Naive thymus-derived CD4-positive, alpha-beta T cell (primary cell): Measurements from ENCODE around the gene OLFML2A. TPM values are rescaled to one million over a fixed set of nuclear protein-coding genes. Genes with fewer than 3 reads are reported as not detected.

ENCODE experiments used
- ATAC-seq: fragments of 150-1000 bp; cut with Tn5 transposase; 2 replicates; pipeline ENCODE4 v1.10.0; 2021; ENCODE audit warnings: mild to moderate bottlenecking, moderate library complexity
- CTCF ChIA-PET: fragments of 350-600 bp; sonication (Branson Sonifier 250); formaldehyde crosslinking; loops from one replicate; lab custom pipeline; 2021; ENCODE audit warnings: antibody characterized with exemption; lab: Charles Lee
- POLR2A ChIA-PET: fragments of 350-600 bp; sonication (Branson Sonifier 250); formaldehyde crosslinking; loops from one replicate; lab custom pipeline; 2021; ENCODE audit warnings: antibody characterized with exemption, inconsistent platforms; lab: Charles Lee
- DNase-seq, 9 donors: peaks; one replicate each; pipeline versions ENCODE4 v3.0.0 to v3.0.0-alpha.2; 2020 to 2022; ENCODE audit warnings: mixed read lengths in 1 of 9
- H3K27ac ChIP-seq: one replicate; pipeline ENCODE4 v1.7.0; 2013; ENCODE audit warnings: mild to moderate bottlenecking, low read depth, low read length, moderate library complexity
- H3K27me3 ChIP-seq, 2 donors: one replicate each; pipeline ENCODE4 v1.7.0; 2013; ENCODE audit warnings: low read length in 2 of 2, mild to moderate bottlenecking in 2 of 2, moderate library complexity in 2 of 2; ENCODE audit not compliant: control insufficient read depth in 2 of 2, insufficient read depth in 2 of 2
- H3K36me3 ChIP-seq, 3 experiments: 1 replicate in 2 of 3; 2 replicates in 1 of 3; pipeline ENCODE4 v1.7.0; 2013; ENCODE audit warnings: low read length in 3 of 3, mild to moderate bottlenecking in 3 of 3, moderate library complexity in 1 of 3; ENCODE audit not compliant: insufficient read depth in 3 of 3, control insufficient read depth in 2 of 3
- H3K4me1 ChIP-seq, 2 donors: one replicate each; pipeline ENCODE4 v1.7.0; 2013; ENCODE audit warnings: low read length in 2 of 2, mild to moderate bottlenecking in 2 of 2, moderate library complexity in 1 of 2; ENCODE audit not compliant: control insufficient read depth in 2 of 2, insufficient read depth in 2 of 2
- H3K4me3 ChIP-seq: 2 replicates; pipeline ENCODE4 v1.7.0; 2013; ENCODE audit warnings: mild to moderate bottlenecking, low read length
- H3K9me3 ChIP-seq, 3 experiments: 1 replicate in 2 of 3; 2 replicates in 1 of 3; pipeline ENCODE4 v1.7.0; 2013; ENCODE audit warnings: low read length in 3 of 3; ENCODE audit not compliant: control insufficient read depth in 2 of 3
- H3K27ac Mint-ChIP-seq, 9 donors: one replicate each; pipeline ENCODE4 v1.8.0; 2020 to 2022; ENCODE audit warnings: mixed read lengths in 9 of 9, mild to moderate bottlenecking in 8 of 9, moderate library complexity in 5 of 9, inconsistent platforms in 2 of 9
- H3K27me3 Mint-ChIP-seq, 5 donors: one replicate each; pipeline ENCODE4 v1.8.0; 2021 to 2022; ENCODE audit warnings: mixed read lengths in 5 of 5, mild to moderate bottlenecking in 1 of 5
- H3K36me3 Mint-ChIP-seq, 5 donors: one replicate each; pipeline ENCODE4 v1.8.0; 2020 to 2022; ENCODE audit warnings: mixed read lengths in 5 of 5, mild to moderate bottlenecking in 3 of 5, inconsistent platforms in 1 of 5
- H3K4me1 Mint-ChIP-seq, 7 donors: one replicate each; pipeline ENCODE4 v1.8.0; 2020 to 2022; ENCODE audit warnings: mixed read lengths in 7 of 7, mild to moderate bottlenecking in 3 of 7, inconsistent platforms in 1 of 7
- H3K4me3 Mint-ChIP-seq, 10 donors: one replicate each; pipeline ENCODE4 v1.8.0; 2020 to 2022; ENCODE audit warnings: mild to moderate bottlenecking in 10 of 10, mixed read lengths in 10 of 10, moderate library complexity in 6 of 10, inconsistent platforms in 2 of 10
- H3K9me3 Mint-ChIP-seq, 11 donors: one replicate each; pipeline ENCODE4 v1.8.0; 2020 to 2022; ENCODE audit warnings: mixed read lengths in 11 of 11, mild to moderate bottlenecking in 4 of 11, inconsistent platforms in 1 of 11, moderate library complexity in 1 of 11
- intact Hi-C, 2 donors: fragments of 100-400 bp; cut with micrococcal nuclease; formaldehyde crosslinking; loops; one replicate each; pipeline ENCODE4 v1.15.1; 2023
- polyA plus RNA-seq, 2 donors: library from polyadenylated mRNA; unstranded; fragments of 300-500 nt; fragmentation: Illumina TruSeq; gene quantifications; one replicate each; pipeline ENCODE4 v1.2.3, GENCODE V29; 2021
- total RNA-seq, 6 experiments: library from RNA in 5 of 6; stranded (reverse) in 5 of 6; gene quantifications; 1 replicate in 5 of 6; 2 replicates in 1 of 6; pipeline ENCODE4 v1.2.3 and lab custom pipeline; 2021 to 2026

OLFML2A gene
- total and polyA plus RNA-seq, 7 experiments from 2014 or later, result 0.51 TPM; not detected in 6

GRCh38 chr9:124853605-124854143 lies 76.7 kb downstream of the OLFML2A start:
- Mint-ChIP-seq H3K4me1 (peaks cover 4 to 18% (median 6%) of the 10 kb centered on the region in 7 donors), H3K4me3 (peak overlapping the region in 9 of 10 donors; percentile 54 to 75 (median 67)), H3K9me3 (no peaks in the 10 kb centered on the region), H3K36me3 (peaks cover 0 to 9% (median 0%) of the 10 kb centered on the region in 5 donors), H3K27ac (no peak overlapping the region), H3K27me3 (peaks cover 5 to 11% (median 9%) of the 10 kb centered on the region in 5 donors)
- intact Hi-C loops, result loop anchor here (1.0 to 10.0 kb wide), 13 partner anchors 9 to 1586 kb away; partner anchors contain the start of genes ARPC5L (in 1 of the 2), PSMB7 (in 1 of the 2), SCAI (in 1 of the 2) and STRBP (in 1 of the 2)
- POLR2A ChIA-PET, result interaction anchor here (0.6 to 2.9 kb wide), 4 partner anchors 8 to 392 kb away, joined by 3 to 14 read pairs (median 6); partner anchors contain the start of genes ARPC5L, NR6A1 and RPL35
- H3K36me3 ChIP-seq, result peaks cover 0 to 24% (median 6%) of the 10 kb centered on the region in 3 experiments
- ATAC-seq (no peak), DNase-seq (no peak)
- CTCF ChIA-PET, result interaction anchor here (0.8 to 5.4 kb wide), 9 partner anchors 16 to 237 kb away, joined by 3 to 66 read pairs (median 3); partner anchors contain the start of genes NR6A1 and OLFML2A
- peak overlapping the region; percentile 46 for H3K27ac ChIP-seq
- no peaks in the 10 kb centered on the region for H3K9me3 ChIP-seq
- H3K27me3 ChIP-seq, result no peaks in the 10 kb centered on the region
- H3K4me3 ChIP-seq, result no peak overlapping the region
- peaks cover 8% of the 10 kb centered on the region in 2 donors for H3K4me1 ChIP-seq

GRCh38 chr9:124854161-124854560 lies 77.2 kb downstream of the OLFML2A start:
- POLR2A ChIA-PET, result interaction anchor here (0.9 to 2.9 kb wide), 4 partner anchors 7 to 388 kb away, joined by 3 to 14 read pairs (median 5); partner anchors contain the start of genes ARPC5L, NR6A1 and RPL35

GRCh38 chr9:124854822-124855221 lies 77.9 kb downstream of the OLFML2A start:
- H3K9me3 Mint-ChIP-seq, result no peaks in the 10 kb centered on the region
- peak overlapping the region in 3 of 10 donors; percentile 20 to 43 (median 40) for H3K4me3 Mint-ChIP-seq
- ChIA-PET CTCF (interaction anchor here (1.5 to 5.4 kb wide), 2 partner anchors 39 to 81 kb away, joined by 3 to 66 read pairs; partner anchors contain the start of genes NR6A1 and OLFML2A), POLR2A (interaction anchor here (1.1 kb wide), 1 partner anchor 37 kb away, joined by 3 read pairs; no protein-coding TSS in a partner anchor)
- H3K4me1 Mint-ChIP-seq, result peaks cover 5 to 23% (median 11%) of the 10 kb centered on the region in 7 donors
- peaks cover 0 to 35% (median 6%) of the 10 kb centered on the region in 3 experiments for H3K36me3 ChIP-seq
- intact Hi-C loops, result loop anchor here (5.0 to 10.0 kb wide), 5 partner anchors 240 to 1588 kb away; partner anchors contain the start of genes PSMB7 (in 1 of the 2), SCAI (in 1 of the 2) and STRBP (in 1 of the 2)
- no peak for DNase-seq
- no peak overlapping the region for H3K4me3 ChIP-seq
- H3K27ac Mint-ChIP-seq, result peak overlapping the region in 5 of 9 donors; percentile 14 to 64 (median 43)
- H3K36me3 Mint-ChIP-seq, result peaks cover 0 to 13% (median 4%) of the 10 kb centered on the region in 5 donors
- peaks cover 8 to 10% of the 10 kb centered on the region in 2 donors for H3K4me1 ChIP-seq
- ATAC-seq, result no peak
- peaks cover 5 to 11% (median 8%) of the 10 kb centered on the region in 5 donors for H3K27me3 Mint-ChIP-seq
- H3K27ac ChIP-seq, result no peak overlapping the region
- no peaks in the 10 kb centered on the region for H3K27me3 ChIP-seq
- no peaks in the 10 kb centered on the region for H3K9me3 ChIP-seq

More at GRCh38 chr9:124854161-124854560, 77.2 kb downstream of the OLFML2A start:
- Mint-ChIP-seq H3K9me3 (no peaks in the 10 kb centered on the region), H3K4me1 (peaks cover 4 to 18% (median 6%) of the 10 kb centered on the region in 7 donors), H3K27ac (peak overlapping the region in 2 of 9 donors; percentile 9 to 23), H3K27me3 (peaks cover 5 to 11% (median 9%) of the 10 kb centered on the region in 5 donors), H3K4me3 (peak overlapping the region in 4 of 10 donors; percentile 1 to 75 (median 68)), H3K36me3 (peaks cover 0 to 13% (median 0%) of the 10 kb centered on the region in 5 donors)
- intact Hi-C loops, result loop anchor here (5.0 to 10.0 kb wide), 5 partner anchors 239 to 1587 kb away; partner anchors contain the start of genes PSMB7 (in 1 of the 2), SCAI (in 1 of the 2) and STRBP (in 1 of the 2)
- Histone ChIP-seq H3K27me3 (no peaks in the 10 kb centered on the region), H3K4me3 (no peak overlapping the region), H3K4me1 (peaks cover 8% of the 10 kb centered on the region in 2 donors), H3K36me3 (peaks cover 0 to 29% (median 6%) of the 10 kb centered on the region in 3 experiments), H3K27ac (no peak overlapping the region), H3K9me3 (no peaks in the 10 kb centered on the region)
- CTCF ChIA-PET, result interaction anchor here (0.9 to 5.4 kb wide), 6 partner anchors 38 to 143 kb away, joined by 3 to 66 read pairs (median 3); partner anchors contain the start of genes NR6A1 and OLFML2A
- no peak for ATAC-seq
- DNase-seq, result no peak

- DNase-seq, result no peak
- peaks cover 11 to 30% (median 19%) of the 10 kb centered on the region in 7 donors for H3K4me1 Mint-ChIP-seq
- no peaks in the 10 kb centered on the region for H3K9me3 Mint-ChIP-seq
- no peak for ATAC-seq
- H3K27ac Mint-ChIP-seq, result peak overlapping the region in 1 of 9 donors; percentile 43
- H3K4me3 Mint-ChIP-seq, result no peak overlapping the region
- Histone ChIP-seq H3K4me1 (peaks cover 9 to 17% of the 10 kb centered on the region in 2 donors), H3K9me3 (no peaks in the 10 kb centered on the region), H3K36me3 (peaks cover 0 to 43% (median 6%) of the 10 kb centered on the region in 3 experiments), H3K27me3 (no peaks in the 10 kb centered on the region), H3K4me3 (no peak overlapping the region), H3K27ac (no peak overlapping the region)
- peaks cover 5 to 11% (median 6%) of the 10 kb centered on the region in 5 donors for H3K27me3 Mint-ChIP-seq
- ChIA-PET POLR2A (no interaction called here), CTCF (interaction anchor here (1.2 to 5.4 kb wide), 4 partner anchors 14 to 81 kb away, joined by 3 to 66 read pairs (median 3); partner anchors contain the start of genes NR6A1 and OLFML2A)
- H3K36me3 Mint-ChIP-seq, result peaks cover 3 to 20% (median 9%) of the 10 kb centered on the region in 5 donors
- intact Hi-C loops, result loop anchor here in 1 of 2 donors (10.0 kb wide), 1 partner anchor 241 kb away; no protein-coding TSS in a partner anchor
Observed at GRCh38 chr9:124855566-124855943, 78.6 kb downstream of the OLFML2A start.

GRCh38 chr9:124855944-124856765 lies 79.2 kb downstream of the OLFML2A start:
- no peaks in the 10 kb centered on the region for H3K9me3 ChIP-seq
- H3K4me3 Mint-ChIP-seq, result no peak overlapping the region
- peaks cover 0 to 48% (median 6%) of the 10 kb centered on the region in 3 experiments for H3K36me3 ChIP-seq
- H3K27ac ChIP-seq, result no peak overlapping the region
- H3K4me3 ChIP-seq, result no peak overlapping the region
- ATAC-seq (no peak), DNase-seq (no peak)
- peaks cover 12 to 35% (median 25%) of the 10 kb centered on the region in 7 donors for H3K4me1 Mint-ChIP-seq
- no peaks in the 10 kb centered on the region for H3K9me3 Mint-ChIP-seq
- intact Hi-C loops, result loop anchor here in 1 of 2 donors (10.0 kb wide), 1 partner anchor 241 kb away; no protein-coding TSS in a partner anchor
- ChIA-PET CTCF (interaction anchor here (0.6 to 5.4 kb wide), 6 partner anchors 13 to 1826 kb away, joined by 3 to 66 read pairs (median 3); partner anchors contain the start of genes NR6A1 and OLFML2A), POLR2A (interaction anchor here (1.3 to 1.4 kb wide), 2 partner anchors 24 to 89 kb away, joined by 4 read pairs; no protein-coding TSS in a partner anchor)
- peaks cover 15 to 23% of the 10 kb centered on the region in 2 donors for H3K4me1 ChIP-seq
- no peak overlapping the region for H3K27ac Mint-ChIP-seq
- peaks cover 2 to 5% (median 3%) of the 10 kb centered on the region in 5 donors for H3K27me3 Mint-ChIP-seq
- H3K36me3 Mint-ChIP-seq, result peaks cover 4 to 23% (median 11%) of the 10 kb centered on the region in 5 donors
- H3K27me3 ChIP-seq, result no peaks in the 10 kb centered on the region
